H1 (cell line): Measurements from ENCODE around the gene CMKLR1. TPM values are rescaled to one million over a fixed set of nuclear protein-coding genes. Genes with fewer than 3 reads are reported as not detected.

Experiments
- CTCF ChIA-PET: fragments of 300-600 bp; sonication (Branson Sonifier 250); formaldehyde crosslinking; loops from one replicate; lab custom pipeline; 2021; ENCODE audit not compliant: partially characterized antibody; lab: Charles Lee
- POLR2A ChIA-PET: fragments of 300-600 bp; sonication (Branson Sonifier 250); formaldehyde crosslinking; loops from one replicate; lab custom pipeline; 2021; ENCODE audit warnings: inconsistent platforms; ENCODE audit not compliant: partially characterized antibody; lab: Charles Lee
- DNase-seq, 2 experiments: peaks; one replicate each; pipeline versions ENCODE4 v3.0.0 to v3.0.0-alpha.2; 2010 to 2022; ENCODE audit warnings: low spot score in 2 of 2, low read depth in 1 of 2, mixed read lengths in 1 of 2
- FAIRE-seq: peaks from 2 replicates; lab custom pipeline; 2011; peaks lifted over from hg19 to GRCh38; lab: Jason Lieb, UNC
- H2AFZ ChIP-seq: 2 replicates; pipeline ENCODE4 v1.8.1; 2012; ENCODE audit warnings: low read length, inconsistent platforms
- H2AK5ac ChIP-seq: 2 replicates; pipeline ENCODE4 v1.6.1; 2013; ENCODE audit warnings: low read depth, low read length
- H2BK120ac ChIP-seq: replicated peaks from 2 replicates; pipeline ENCODE3; 2013; ENCODE audit warnings: low read depth, low read length, inconsistent platforms
- H2BK12ac ChIP-seq: 2 replicates; pipeline ENCODE4 v1.6.1; 2013; ENCODE audit warnings: low read depth, low read length
- H2BK15ac ChIP-seq: 2 replicates; pipeline ENCODE4 v1.6.1; 2013; ENCODE audit warnings: low read length
- H2BK20ac ChIP-seq: 2 replicates; pipeline ENCODE4 v1.6.1; 2013; ENCODE audit warnings: low read length
- H2BK5ac ChIP-seq: 2 replicates; pipeline ENCODE4 v1.6.1; 2013; ENCODE audit warnings: low read depth, low read length
- H3K14ac ChIP-seq: 2 replicates; pipeline ENCODE4 v1.6.1; 2013; ENCODE audit warnings: inconsistent platforms; ENCODE audit not compliant: insufficient read length
- H3K18ac ChIP-seq: 2 replicates; pipeline ENCODE4 v1.6.1; 2013; ENCODE audit warnings: low read length; ENCODE audit errors: extremely low read depth
- H3K23ac ChIP-seq: 2 replicates; pipeline ENCODE4 v1.6.1; 2013; ENCODE audit warnings: inconsistent platforms; ENCODE audit not compliant: insufficient read length
- H3K23me2 ChIP-seq: 2 replicates; pipeline ENCODE4 v1.6.1; 2013; ENCODE audit warnings: low read depth, low read length
- H3K27ac ChIP-seq: 2 replicates; pipeline ENCODE4 v1.6.1; 2011; ENCODE audit warnings: low read depth, low read length, inconsistent platforms
- H3K27me3 ChIP-seq, 4 experiments: replicated peaks in 1 of 4; 1 replicate in 1 of 4; 2 replicates in 3 of 4; pipeline versions ENCODE4 v1.6.1 to v1.8.1; 2011 to 2013; ENCODE audit warnings: low read length in 3 of 4, mild to moderate bottlenecking in 3 of 4, inconsistent platforms in 2 of 4, mixed read lengths in 2 of 4, moderate library complexity in 1 of 4; ENCODE audit not compliant: control insufficient read depth in 3 of 4, insufficient read depth in 3 of 4; ENCODE audit errors: extremely low read depth in 1 of 4
- H3K36me3 ChIP-seq, 4 experiments: 2 replicates each; pipeline versions ENCODE4 v1.6.1 to v1.8.1; 2011 to 2013; ENCODE audit warnings: mild to moderate bottlenecking in 4 of 4, low read length in 3 of 4, moderate library complexity in 2 of 4, control low read depth in 1 of 4, inconsistent platforms in 1 of 4; ENCODE audit not compliant: insufficient read depth in 4 of 4, control insufficient read depth in 2 of 4
- H3K4ac ChIP-seq: replicated peaks from 2 replicates; pipeline ENCODE3; 2013; ENCODE audit warnings: low read length, low read depth, mixed read lengths, inconsistent platforms; ENCODE audit not compliant: insufficient read length
- H3K4me1 ChIP-seq, 4 experiments: replicated peaks in 1 of 4; 1 replicate in 1 of 4; 2 replicates in 3 of 4; pipeline versions ENCODE4 v1.6.1 to v1.8.1; 2011 to 2013; ENCODE audit warnings: low read length in 3 of 4, inconsistent platforms in 2 of 4, mixed read lengths in 1 of 4; ENCODE audit not compliant: insufficient read depth in 4 of 4, control insufficient read depth in 3 of 4
- H3K4me2 ChIP-seq, 2 experiments: 2 replicates each; pipeline versions ENCODE4 v1.6.1 to v1.8.1; 2011 to 2013; ENCODE audit warnings: low read depth in 2 of 2, low read length in 2 of 2, control low read depth in 1 of 2, inconsistent platforms in 1 of 2, mild to moderate bottlenecking in 1 of 2; ENCODE audit not compliant: insufficient read depth in 1 of 2
- H3K4me3 ChIP-seq, 4 experiments: fragments of 200-600, 300-600 bp in 1 of 4; sonication (generic), shearing (Covaris generic), sonication (Bioruptor Twin) in 1 of 4; 2 replicates each; pipeline versions ENCODE4 v1.5.1 to v1.8.1; 2011 to 2016; ENCODE audit warnings: low read length in 4 of 4, low read depth in 3 of 4, control low read depth in 2 of 4, inconsistent platforms in 2 of 4, mild to moderate bottlenecking in 2 of 4, mixed read lengths in 1 of 4, moderate library complexity in 1 of 4; ENCODE audit not compliant: insufficient read depth in 2 of 4; ENCODE audit errors: extremely low read depth in 1 of 4
- H3K56ac ChIP-seq: replicated peaks from 2 replicates; pipeline ENCODE3; 2013; ENCODE audit warnings: low read depth, mild to moderate bottlenecking, mixed read lengths, low read length, inconsistent platforms; ENCODE audit not compliant: insufficient read length
- H3K79me1 ChIP-seq: 2 replicates; pipeline ENCODE4 v1.6.1; 2013; ENCODE audit warnings: low read depth, low read length, control low read depth
- H3K79me2 ChIP-seq, 2 experiments: 2 replicates each; pipeline versions ENCODE4 v1.6.1 to v1.8.1; 2012 to 2013; ENCODE audit warnings: low read length in 2 of 2, mild to moderate bottlenecking in 2 of 2, inconsistent platforms in 1 of 2; ENCODE audit not compliant: insufficient read depth in 2 of 2, control insufficient read depth in 1 of 2
- H3K9ac ChIP-seq, 4 experiments: replicated peaks in 1 of 4; 1 replicate in 1 of 4; 2 replicates in 3 of 4; pipeline versions ENCODE4 v1.6.1 to v1.8.1; 2011 to 2013; ENCODE audit warnings: low read depth in 3 of 4, low read length in 3 of 4, control low read depth in 2 of 4, mild to moderate bottlenecking in 2 of 4, moderate library complexity in 2 of 4, inconsistent platforms in 1 of 4; ENCODE audit errors: extremely low read depth in 1 of 4
- H3K9me3 ChIP-seq, 2 experiments: 2 replicates each; pipeline versions ENCODE4 v1.6.1 to v1.8.1; 2012 to 2013; ENCODE audit warnings: mild to moderate bottlenecking in 2 of 2, moderate library complexity in 2 of 2, control low read depth in 1 of 2, inconsistent platforms in 1 of 2, low read depth in 1 of 2, low read length in 1 of 2, mixed read lengths in 1 of 2; ENCODE audit not compliant: insufficient read depth in 2 of 2
- H4K20me1 ChIP-seq, 2 experiments: replicated peaks in 1 of 2; 2 replicates each; pipeline versions ENCODE3 to v1.8.1; 2011 to 2013; ENCODE audit warnings: inconsistent platforms in 2 of 2, low read length in 2 of 2, mild to moderate bottlenecking in 1 of 2; ENCODE audit not compliant: insufficient read depth in 2 of 2, control insufficient read depth in 1 of 2
- H4K5ac ChIP-seq: 2 replicates; pipeline ENCODE4 v1.6.1; 2013; ENCODE audit warnings: low read length, low read depth, mixed read lengths, inconsistent platforms; ENCODE audit not compliant: insufficient read length
- H4K8ac ChIP-seq: 2 replicates; pipeline ENCODE4 v1.8.0; 2013; ENCODE audit warnings: mild to moderate bottlenecking, moderate library complexity, low read length, inconsistent platforms; ENCODE audit not compliant: insufficient read depth; ENCODE audit errors: extremely low read depth
- H4K91ac ChIP-seq: replicated peaks from 2 replicates; pipeline ENCODE3; 2013; ENCODE audit warnings: low read length, mixed read lengths, inconsistent platforms; ENCODE audit not compliant: insufficient read length
- BRCA1 ChIP-seq: IDR thresholded peaks from 2 replicates; pipeline ENCODE4 v1.6.1; 2012; ENCODE audit warnings: low read depth, low read length, improper control_type of control experiment
- CHD1 ChIP-seq: IDR thresholded peaks from 2 replicates; pipeline ENCODE4 v1.6.1; 2012; ENCODE audit warnings: low read depth, low read length, improper control_type of control experiment
- EGR1 ChIP-seq: IDR thresholded peaks from 2 replicates; pipeline ENCODE4 v1.6.1; 2011; ENCODE audit warnings: low read depth, low read length, borderline replicate concordance
- GABPA ChIP-seq: IDR thresholded peaks from 2 replicates; pipeline ENCODE4 v1.6.1; 2011; ENCODE audit warnings: mild to moderate bottlenecking, low read length, moderate library complexity, borderline replicate concordance; ENCODE audit not compliant: insufficient read depth
- HDAC2 ChIP-seq, 2 experiments: fragments of 300-600 bp in 1 of 2; sonication (generic) in 1 of 2; IDR thresholded peaks; 2 replicates each; pipeline ENCODE4 v1.6.1; 2011 to 2012; ENCODE audit warnings: low read depth in 2 of 2, low read length in 2 of 2, mild to moderate bottlenecking in 2 of 2, moderate library complexity in 2 of 2, borderline replicate concordance in 1 of 2, inconsistent platforms in 1 of 2
- JUN ChIP-seq: IDR thresholded peaks from 2 replicates; pipeline ENCODE4 v1.6.1; 2011; ENCODE audit warnings: low read depth, mild to moderate bottlenecking, improper control_type of control experiment, low read length
- JUND ChIP-seq: IDR thresholded peaks from 2 replicates; pipeline ENCODE4 v1.6.1; 2011; ENCODE audit warnings: mild to moderate bottlenecking, improper control_type of control experiment, low read length
- MAFK ChIP-seq: IDR thresholded peaks from 2 replicates; pipeline ENCODE4 v1.6.1; 2012; ENCODE audit warnings: low read depth, mild to moderate bottlenecking, improper control_type of control experiment, low read length
- POLR2AphosphoS5 ChIP-seq: IDR thresholded peaks from 2 replicates; pipeline ENCODE4 v1.6.1; 2011; ENCODE audit warnings: low read depth, low read length
- SUZ12 ChIP-seq: fragments of 200-600 bp; sonication (generic); IDR thresholded peaks from 2 replicates; pipeline ENCODE4 v1.6.1; 2012; ENCODE audit warnings: mild to moderate bottlenecking, inconsistent platforms, low read length, moderate library complexity, mixed read lengths
- TAF7 ChIP-seq: optimal IDR thresholded peaks from 2 replicates; pipeline ENCODE3; 2011; ENCODE audit warnings: low read depth, mild to moderate bottlenecking, inconsistent platforms, low read length, moderate library complexity, borderline replicate concordance
- WGBS, 2 experiments: shearing (Covaris generic) in 1 of 2; methylation state at CpG; one replicate each; pipeline versions ENCODE4 v1.1.6 to v1.1.7; 2013 to 2015; ENCODE audit warnings: low lambda C conversion rate in 2 of 2, mixed read lengths in 2 of 2, inconsistent platforms in 1 of 2, low coverage in 1 of 2, missing lambda C conversion rate in 1 of 2; ENCODE audit not compliant: insufficient replicate concordance in 2 of 2, insufficient coverage in 1 of 2, insufficient read length in 1 of 2; ENCODE audit errors: extremely low coverage in 1 of 2, missing lambda C conversion rate in 1 of 2; 5-methylcytosine and 5-hydroxymethylcytosine counted together
- polyA plus RNA-seq, 7 experiments: library from polyadenylated mRNA; depleted of rRNA in 3 of 7; stranded (reverse) in 5 of 7; unstranded in 2 of 7; fragments of >200 nt in 5 of 7; fragments of 200-250 nt in 2 of 7; gene quantifications; 1 replicate in 5 of 7; 2 replicates in 1 of 7; 4 replicates in 1 of 7; pipeline versions ENCODE4 v1.2.1 to v1.2.3, GENCODE V29; 2011 to 2013; ENCODE audit warnings: missing spikeins in 2 of 7, mixed read lengths in 2 of 7
- total RNA-seq: library from RNA; stranded (reverse); fragmentation: NEBNext Ultra II Directional; extraction: Animal tissue kit (Norgen Biotek cat#: 25700); gene quantifications from 2 replicates; pipeline ENCODE4 v1.2.1, GENCODE V29; 2021

The CMKLR1 gene
- total and polyA plus RNA-seq, 2 of the 8 experiments (the other 6 are each of a cell fraction or from before 2014, with no cell fraction given): 2.1 to 2.8 TPM

DNA sequence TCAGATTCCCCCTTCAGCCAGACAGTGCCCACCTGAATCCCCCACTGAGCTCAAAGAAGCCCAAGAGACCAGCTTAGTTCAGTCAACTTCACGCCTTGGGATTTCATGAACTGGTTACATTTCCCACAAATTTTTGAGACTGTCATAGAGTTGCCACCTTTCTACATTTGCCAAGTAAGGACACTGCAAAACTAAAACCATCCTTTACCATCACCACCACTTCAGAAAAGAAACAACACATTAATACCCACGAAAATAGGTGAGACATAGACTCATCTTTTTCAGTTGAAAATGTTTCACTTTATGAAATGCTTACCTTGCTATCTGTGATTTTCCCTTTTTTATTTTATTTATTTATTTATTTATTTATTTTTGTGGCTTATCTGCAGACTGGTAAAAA, 16.1 kb downstream of the CMKLR1 start:
- Histone ChIP-seq H3K4me2 (no peak overlapping the region), H3K9ac (no peak overlapping the region), H4K5ac (no peak overlapping the region), H3K79me2 (no peaks in the 10 kb centered on the region), H4K20me1 (no peaks in the 10 kb centered on the region), H3K4me1 (peaks cover 5 to 20% (median 8%) of the 10 kb centered on the region in 4 experiments; a peak in 6 of 7 replicates)
- 84% methylated on average over 2 of the region's 2 CpGs; no CpG with 5 or more reads in 1 of the 2 experiments for WGBS, 2 experiments
- TF ChIP-seq JUN (no peak), MAFK (no peak), JUND (no peak), BRCA1 (no peak), CHD1 (no peak), GABPA (no peak), POLR2AphosphoS5 (no peak), SUZ12 (no peak), TAF7 (no peak), HDAC2 (IDR thresholded peaks at IDR 0.05; ENCODE audit: borderline replicate concordance in 1 of 2, low read depth in 2 of 2, low read length in 2 of 2) (no peak), EGR1 (no peak)
- TF ChIP-seq, all 59 proteins: peak for 0
- POLR2A ChIA-PET: interaction anchor here (0.8 kb wide), 1 partner anchor 9 kb away, joined by 3 read pairs; no protein-coding TSS in a partner anchor
- Histone ChIP-seq H2BK20ac (no peak overlapping the region), H3K4ac (no peak overlapping the region), H2BK120ac (no peak overlapping the region), H3K27me3 (no peaks in the 10 kb centered on the region), H3K79me1 (no peaks in the 10 kb centered on the region), H3K14ac (no peak overlapping the region), H2BK15ac (no peak overlapping the region), H3K9me3 (no peaks in the 10 kb centered on the region), H2BK5ac (no peak overlapping the region), H4K91ac (no peak overlapping the region), H3K36me3 (no peaks in the 10 kb centered on the region), H3K56ac (no peak overlapping the region), H3K4me3 (no peak overlapping the region), H3K23ac (no peak overlapping the region), H2BK12ac (no peak overlapping the region), H3K23me2 (no peaks in the 10 kb centered on the region; the same call in 1 of the 2 replicates), H2AFZ (no peak overlapping the region), H3K27ac (no peak overlapping the region), H4K8ac (no peak overlapping the region), H3K18ac (no peak overlapping the region), H2AK5ac (no peak overlapping the region)
- FAIRE-seq (no peak), DNase-seq (no peak)
- CTCF ChIA-PET: interaction anchor here (1.1 to 3.9 kb wide), 6 partner anchors 12 to 173 kb away, joined by 3 to 11 read pairs (median 4); no protein-coding TSS in a partner anchor
